Smooth muscle cell of the brain vasculature (primary cell): ENCODE results near the gene PSMC3.

Experiments
- DNase-seq: peaks from one replicate; pipeline ENCODE4 v3.0.0-alpha.2; 2012; ENCODE audit warnings: low read depth, low spot score

The PSMC3 gene

DNA sequence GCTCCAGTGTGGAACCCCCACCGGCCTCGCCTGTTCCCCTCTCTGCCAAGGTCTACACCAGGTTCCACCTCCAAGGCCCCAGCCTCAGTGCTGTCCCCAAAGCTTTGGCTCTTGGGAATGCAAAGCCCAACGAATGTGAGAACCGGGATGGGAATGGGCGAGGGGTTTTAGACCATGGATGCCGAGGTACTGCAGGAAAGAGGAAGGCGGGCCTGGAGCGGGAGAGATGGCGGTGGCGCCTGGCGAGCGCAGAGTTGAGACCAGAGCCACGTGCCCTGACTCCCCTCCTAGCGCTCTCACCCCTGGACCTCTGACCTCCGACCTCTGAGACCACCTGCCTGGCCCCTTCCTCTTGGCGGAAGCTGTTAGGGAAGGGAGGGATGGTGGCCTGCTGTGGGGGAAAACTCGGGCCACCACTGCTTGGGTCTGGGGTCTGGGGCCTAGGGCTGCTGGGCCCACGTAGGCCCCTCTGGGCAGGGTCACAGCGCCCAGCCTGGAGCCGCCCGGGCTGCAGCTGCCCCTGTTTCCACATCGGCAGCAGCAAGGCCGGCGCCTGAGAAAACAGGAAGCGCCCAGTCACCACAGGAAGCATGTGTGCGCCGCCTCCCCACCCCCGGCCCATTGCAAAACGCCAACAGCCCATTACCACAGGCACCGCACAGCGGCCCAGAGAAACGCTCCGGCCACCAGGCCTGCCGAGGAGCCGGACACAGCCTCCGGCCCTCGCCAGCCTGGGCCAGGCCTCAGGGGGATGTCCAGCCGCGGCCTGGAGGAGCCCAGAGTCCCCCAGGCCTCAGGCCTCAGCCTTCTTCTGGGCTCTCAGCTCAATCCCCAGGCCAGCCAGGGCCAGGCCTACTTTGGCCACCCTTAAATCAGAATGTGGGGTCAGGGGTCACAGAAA lies 31.7 kb downstream of the PSMC3 start:
- DNase-seq = no peak

DNA sequence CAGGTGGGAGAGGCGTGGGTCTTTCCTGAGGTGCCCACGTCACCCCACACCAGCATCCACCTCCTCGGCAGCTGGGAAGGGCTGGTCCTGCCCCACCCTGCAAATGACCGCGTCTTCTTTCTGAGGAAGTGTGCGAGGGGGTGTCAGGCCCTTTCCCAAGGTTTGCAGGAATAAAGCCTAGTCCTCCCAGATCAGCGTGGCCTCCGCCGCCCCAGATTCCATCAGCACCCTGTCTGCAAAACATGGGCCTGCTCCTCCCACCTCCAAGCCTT lies 32.3 kb downstream of the PSMC3 start:
- DNase-seq = no peak

DNA sequence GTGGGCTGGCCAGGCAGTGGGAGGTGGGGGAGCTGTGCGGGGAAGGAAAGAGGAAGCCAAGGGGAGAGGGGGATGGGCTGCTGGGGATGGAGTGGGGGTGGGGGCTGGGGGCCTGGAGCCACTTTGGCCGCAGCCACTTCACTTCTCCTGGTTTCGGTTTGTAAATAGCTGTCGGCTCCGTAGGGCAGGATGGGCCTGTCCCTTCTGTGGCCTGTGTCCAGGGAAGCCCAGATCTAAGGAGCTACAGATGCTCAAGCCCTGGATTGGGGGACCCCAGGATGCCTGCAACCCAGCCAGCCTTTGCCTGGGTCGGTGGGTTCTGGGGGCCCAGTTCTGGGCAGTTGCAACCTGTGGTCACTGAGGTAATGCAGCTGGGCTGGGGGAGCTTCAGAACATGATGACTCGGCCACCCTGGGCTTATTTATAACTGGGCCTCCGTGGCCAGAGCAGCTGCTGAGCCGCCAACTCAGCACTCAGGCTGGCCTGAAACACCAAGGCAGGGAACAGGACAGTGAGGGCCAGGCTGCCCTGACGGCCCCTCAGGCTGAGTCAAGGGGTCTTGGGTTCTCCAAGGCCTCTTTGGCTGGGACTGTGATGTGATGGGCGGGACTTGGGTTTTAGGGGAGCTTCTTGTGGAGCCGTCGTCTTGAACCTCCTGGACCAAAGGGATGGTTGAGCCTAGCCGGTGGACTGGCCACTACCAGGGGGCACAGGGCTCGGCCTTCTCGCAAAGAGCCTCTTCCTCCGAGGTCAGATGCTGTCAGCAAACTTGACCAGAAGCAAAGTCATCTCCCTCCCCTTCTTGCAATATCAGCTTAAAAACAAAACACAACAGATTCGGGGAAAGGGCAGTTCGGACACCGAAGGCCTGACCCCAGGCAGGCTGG lies 32.8 kb downstream of the PSMC3 start:
- DNase-seq = no peak

DNA sequence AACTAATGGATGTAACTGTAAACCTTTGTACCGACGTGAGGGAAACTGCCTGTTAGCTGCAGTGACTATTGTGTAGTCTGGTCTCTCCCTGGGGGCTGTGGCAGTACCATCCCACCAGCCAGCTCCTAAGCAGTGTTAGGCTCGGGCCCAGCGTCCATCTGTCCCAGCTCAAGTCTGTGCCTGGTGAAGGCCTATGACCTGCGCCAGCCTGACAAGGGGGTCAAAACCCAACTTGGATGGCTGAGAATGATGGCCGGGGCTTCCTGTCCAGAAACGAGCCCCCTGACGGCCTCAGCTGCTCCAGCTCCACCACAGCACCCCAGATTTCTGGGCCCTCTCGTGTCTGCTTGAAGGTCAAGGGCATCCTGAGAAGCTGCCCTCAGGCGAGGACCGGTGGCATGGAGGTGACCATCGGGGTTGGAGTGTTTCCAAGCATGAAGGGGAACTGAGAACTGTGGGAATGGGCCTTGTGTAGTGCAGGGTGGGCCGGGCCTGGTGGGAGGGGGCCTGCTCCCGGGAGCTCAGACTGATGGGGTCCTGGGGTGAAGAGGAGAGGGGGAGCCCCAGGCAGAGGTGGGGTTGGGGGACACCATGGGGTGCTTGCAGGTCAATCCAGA lies 33.6 kb downstream of the PSMC3 start:
- no peak for DNase-seq

DNA sequence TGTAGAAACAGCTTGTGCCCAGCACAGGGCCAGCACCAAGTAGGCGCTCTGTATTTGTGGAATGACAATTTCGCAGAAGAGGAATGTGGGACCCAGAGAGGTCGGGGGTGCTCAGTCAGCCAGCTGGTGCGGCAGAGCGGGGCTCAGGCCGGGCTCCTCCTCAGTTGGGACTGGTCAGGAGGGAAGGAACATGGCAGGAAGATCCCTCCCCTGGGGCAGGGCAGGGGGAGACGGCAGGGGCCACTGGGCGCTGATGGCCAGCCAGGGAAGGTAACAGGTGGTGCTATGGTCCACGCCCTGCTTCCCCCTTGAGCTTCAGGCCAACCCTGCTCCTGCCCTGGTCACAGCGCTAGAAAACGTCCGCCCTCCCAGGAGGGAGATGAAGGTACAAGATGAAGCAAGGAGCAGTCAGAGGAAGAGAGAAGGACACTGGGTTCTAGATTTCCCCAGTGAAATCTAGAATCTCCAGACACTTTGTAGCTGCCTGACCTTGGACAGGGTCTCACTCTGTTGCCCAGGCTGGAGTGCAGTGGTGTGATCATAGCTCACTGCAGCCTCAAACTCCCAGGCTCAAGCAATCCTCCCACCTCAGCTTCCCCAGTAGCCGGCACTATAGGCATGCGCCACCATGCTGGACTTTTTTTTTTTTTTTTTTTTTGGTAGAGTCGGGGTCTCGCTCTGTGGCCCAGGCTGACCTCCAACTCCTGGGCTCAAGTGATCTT lies 34.4 kb downstream of the PSMC3 start:
- no peak for DNase-seq

DNA sequence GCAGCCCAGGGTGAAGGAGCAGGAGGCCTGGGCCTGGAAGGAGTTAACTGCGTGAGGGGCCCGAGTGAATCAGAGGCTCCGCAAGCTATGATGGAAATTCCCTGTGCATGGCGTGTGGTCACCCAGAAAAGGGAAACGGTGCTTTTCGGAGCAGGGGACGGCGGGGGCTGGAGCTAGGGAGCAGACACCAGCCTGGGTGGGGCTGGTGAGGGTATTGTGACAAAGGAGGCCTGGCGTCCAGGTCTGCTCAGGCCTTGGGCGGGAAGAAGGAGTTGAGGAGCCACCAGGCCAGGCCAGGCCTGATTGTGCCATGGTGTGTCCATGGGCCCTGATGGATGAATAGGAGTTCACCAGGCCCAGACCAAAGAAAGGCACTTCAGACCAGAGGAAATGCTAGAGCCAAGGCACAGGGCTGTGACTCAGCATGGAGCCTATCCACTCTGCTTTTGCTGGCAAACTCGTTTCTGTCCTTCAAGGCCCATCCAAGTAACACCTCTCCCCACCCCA lies 35.1 kb downstream of the PSMC3 start:
- DNase-seq = no peak

DNA sequence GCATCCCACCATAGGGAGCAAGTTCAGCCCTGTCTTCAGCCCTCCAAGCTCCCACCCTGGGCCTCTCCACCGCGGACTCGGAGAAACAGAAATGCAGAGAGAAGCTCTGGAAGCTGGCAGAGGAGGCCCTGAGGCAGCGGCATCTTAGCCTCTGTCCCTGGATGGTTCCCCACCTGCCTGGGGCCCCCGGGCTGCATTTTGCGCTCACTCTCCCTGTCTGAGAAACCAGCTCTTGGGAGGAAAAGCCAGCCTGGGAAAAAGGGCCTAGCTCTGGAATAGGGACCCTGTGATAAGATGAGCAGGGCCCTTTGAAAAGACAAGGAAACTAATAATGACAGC lies 35.8 kb downstream of the PSMC3 start:
- DNase-seq = no peak

DNA sequence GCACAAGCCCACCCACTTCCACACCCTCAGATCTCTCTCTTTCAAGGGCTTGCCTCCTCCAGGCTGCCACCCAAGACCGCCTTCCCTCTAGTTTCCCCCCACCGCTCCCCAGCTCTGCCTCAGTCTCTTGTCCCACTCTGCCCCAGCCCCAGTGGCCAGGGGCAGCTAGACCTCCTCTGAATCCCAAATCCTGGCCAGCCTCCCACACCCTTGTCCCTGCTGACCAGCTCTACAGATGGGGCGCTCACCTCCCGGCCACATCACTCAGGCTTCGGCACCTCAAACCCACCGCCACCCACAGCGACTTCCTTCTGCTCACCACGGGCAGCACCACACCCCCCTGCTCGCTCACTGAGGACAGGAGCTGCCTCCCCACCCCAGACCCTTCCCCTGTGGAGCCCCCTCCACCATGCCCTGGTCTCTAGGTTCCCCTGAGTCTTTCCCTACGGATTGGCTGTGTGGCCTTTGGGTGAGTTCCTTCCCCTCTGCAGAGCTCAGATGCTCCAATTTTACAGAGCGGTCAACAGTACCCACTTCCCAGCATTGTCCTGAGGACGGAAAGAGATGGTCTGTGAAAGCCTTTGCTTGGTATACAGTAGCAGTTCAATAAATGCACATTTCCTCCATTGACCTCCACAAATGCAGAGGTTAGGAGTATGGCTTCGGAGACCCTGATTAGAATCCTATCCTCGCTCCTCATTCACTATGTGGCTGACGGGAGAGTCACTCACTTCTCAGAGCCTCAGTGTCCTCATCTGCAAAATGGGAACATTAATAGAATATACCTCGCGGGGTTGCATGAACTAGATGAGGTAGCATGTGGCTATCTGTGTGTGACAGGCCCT lies 36.4 kb downstream of the PSMC3 start:
- no peak for DNase-seq

DNA sequence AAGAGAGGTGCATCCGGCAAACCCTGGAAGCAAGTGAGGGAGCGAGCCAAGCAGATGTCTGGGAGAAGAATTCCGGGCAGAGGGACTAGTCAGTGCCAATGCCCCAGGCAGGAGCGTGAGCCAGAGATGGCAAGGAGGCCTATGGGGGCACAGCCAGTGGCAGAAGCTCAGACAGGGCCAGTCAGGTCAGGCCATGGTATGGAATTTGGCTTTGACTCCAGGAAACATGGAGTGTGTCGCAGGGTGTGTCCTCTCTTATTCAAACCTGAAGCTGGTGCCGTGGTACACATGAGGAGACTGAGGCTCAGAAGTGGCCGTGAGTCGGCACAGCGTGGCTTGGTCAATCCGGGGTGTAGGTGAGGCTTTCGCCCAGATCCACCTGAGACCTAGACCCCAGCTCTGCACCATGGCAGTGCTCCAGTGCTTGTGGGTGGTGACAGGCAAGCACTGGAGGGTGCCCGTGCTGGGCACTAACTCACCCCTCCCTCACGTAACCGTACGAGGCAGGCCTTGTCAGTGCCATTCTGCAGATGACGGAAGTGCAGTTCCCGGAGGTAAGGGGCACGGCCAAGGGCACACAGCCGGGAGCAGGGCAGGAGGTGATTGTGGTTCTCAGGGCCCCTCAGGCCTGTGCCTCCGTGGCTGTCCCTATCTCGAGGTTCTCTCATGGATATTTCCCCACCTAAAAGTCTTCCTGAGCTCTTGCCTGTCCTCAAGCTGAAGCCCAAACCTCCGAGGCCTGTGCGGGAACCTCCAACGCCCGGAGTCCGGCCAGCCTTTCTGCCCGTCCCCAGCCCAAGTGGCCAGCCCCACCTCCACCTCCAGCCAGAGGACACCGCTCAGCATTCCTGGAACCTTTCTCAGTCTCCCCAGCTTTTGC lies 37.3 kb downstream of the PSMC3 start:
- no peak for DNase-seq

DNA sequence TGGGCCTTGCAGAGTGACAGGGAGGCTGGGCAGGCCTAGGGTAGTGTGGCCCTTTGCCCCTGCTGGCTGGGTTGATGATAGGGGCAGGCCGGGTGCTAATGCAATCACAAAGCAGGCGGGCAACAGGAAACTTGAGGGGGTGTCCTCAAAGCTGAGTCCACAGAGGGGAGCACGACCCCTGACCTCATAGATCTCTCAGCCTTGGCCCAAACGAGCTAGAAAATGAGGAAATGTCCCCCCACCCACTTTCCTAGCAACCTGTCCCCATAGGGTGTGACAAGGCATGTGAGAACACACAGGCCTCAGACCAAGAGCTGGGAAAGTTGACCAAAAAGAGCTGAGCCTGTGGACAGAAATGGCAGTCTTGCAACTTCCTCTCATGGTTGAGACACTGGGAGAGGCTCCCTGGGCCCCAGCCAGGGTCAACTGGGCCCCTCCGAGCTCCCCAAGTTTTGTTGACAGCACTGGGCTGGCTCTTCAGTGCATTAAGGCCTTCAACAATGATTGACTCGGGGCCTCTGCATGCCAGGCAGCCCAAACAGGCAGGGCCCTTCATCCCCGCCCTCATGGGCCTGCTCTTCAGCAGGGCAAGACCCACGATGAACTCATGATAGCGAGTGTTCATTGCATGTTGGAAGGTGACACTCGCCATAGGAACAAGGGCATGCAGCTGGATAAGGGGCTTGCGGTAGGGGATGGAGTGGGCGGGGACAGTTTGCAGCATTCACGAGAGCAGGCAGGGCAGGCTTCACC lies 38.1 kb downstream of the PSMC3 start:
- DNase-seq = no peak

DNA sequence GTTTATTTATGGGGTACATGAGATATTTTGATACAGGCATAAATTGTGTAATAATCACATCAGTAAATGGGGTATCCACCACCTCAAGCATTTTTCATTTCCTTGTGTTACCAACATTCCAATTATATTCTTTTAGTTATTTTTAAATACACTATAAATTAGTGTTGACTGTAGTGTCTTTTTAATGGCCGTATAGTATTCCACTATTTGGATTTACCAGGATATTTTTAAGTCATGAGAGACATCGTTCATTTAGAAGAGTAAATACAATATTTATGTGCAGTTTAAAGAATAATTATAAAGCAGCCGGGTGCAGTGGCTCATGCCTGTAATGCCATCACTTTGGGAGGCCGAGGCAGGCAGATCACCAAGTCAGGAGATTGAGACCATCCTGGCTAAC lies 41.7 kb downstream of the PSMC3 start:
- no peak for DNase-seq

DNA sequence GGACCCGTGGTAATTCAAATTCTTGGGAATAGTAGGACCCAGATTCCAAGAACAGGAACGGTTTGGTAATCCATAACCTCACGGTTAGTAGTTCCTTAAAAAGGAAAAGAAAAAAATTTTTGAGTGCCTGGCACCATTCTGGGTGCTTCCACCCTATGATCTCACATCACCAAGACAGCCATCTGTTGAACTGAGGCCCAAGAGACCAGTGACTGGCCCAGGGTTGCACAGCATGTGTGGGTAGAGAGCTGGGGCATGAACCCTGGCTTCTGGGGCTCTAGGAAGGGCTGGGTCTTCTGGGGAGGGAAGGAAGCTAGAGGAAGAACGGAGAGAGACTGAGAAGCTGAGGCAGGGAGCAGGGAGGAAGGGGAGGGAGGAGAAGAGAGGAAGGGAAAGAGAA lies 43.2 kb downstream of the PSMC3 start:
- DNase-seq = no peak

DNA sequence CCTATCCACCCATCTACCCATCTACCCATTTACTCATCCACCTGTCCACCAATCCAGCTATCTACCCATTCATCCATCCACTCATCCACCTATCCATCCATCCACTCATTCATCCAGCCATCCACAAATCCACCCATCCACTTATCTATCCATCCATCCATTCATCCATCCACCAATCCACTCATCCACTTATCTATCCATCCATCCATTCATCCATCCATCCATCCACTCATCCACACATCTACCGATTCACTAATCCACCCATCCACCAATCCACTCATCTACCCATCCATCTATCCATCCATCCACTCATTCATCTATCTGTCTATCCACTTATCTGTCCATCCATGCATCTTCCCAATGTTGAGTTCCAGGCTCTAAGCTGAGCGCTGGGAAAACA lies 46.2 kb downstream of the PSMC3 start:
- no peak for DNase-seq

DNA sequence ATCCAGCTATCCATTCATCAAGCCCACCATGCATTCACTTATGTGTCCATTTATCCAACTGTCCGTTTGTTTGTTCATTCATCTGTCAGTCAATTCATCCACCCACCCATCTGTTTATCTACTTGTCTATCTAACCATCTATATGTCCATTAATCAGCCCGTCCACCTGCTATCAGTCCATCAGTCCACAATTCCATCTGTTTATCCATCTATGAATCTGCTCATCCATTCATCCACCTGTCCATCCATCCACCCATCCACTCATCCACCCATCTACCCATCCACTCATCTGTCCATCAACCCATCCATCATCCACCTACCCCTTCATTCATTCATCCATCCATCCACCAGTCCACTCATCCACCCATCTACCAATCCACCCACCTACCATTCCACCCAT lies 46.9 kb downstream of the PSMC3 start:
- DNase-seq = no peak

DNA sequence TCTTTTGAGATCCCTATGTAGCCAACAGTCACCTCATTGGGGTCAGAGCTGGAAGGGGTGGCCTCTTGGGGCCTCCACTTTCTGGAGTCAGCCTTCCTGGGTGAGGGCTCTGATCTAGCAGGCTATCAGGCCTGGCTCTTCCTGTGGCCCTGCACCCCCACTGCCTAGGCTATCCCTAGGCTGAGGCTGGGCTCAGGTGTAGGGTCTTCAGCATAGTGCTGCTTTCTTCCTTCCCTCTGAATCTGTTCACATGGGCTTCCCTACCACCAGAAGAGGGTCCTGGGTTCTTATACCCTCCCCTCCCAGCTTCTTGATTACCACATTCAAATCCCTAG lies 47.4 kb downstream of the PSMC3 start:
- DNase-seq = no peak

DNA sequence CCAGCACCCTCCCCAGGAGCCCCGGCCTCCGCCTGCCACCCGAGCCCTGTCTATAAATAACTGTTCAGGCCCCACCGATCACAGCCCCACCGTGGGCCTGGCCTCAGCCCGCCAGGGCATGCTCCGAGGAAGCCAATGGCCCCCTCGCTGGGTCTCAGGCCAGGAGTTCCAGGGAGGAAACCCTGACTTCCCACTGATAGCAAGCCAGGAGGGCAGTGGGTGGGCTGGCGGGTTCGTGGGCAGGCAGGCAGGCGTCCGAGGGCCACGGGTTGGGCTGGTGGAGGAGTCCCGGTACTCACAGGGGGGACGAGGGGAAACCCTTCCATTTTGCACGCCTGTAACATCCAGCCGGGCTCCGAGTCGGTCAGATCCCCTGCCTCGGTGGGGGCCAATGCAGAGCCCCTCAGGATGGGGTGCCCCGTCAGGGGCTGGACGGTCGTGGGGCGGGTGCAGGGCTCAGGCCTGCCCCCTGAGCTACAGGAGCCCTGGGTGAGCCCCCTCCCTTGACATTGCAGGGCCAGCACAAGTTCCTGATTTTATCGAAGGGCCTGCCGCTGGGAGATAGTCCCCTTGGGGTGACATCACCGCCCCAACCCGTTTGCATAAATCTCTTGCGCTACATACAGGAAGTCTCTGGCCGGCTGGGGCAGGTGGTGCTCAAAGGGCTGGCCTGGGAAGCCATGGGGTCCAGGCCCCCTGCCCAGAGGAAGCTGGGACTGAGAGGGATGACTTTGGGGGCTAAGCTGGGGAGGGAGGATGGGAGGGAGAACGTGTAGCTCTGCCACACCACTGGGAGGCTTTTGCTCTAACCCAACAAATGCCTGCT lies 48.0 kb downstream of the PSMC3 start, which contains the start of gene SPI1:
Gene SPI1 (minus strand): TSS at position 538 of the 826 bp plus-strand sequence. CDS start 194 bp downstream, at position 344.
- no peak for DNase-seq

DNA sequence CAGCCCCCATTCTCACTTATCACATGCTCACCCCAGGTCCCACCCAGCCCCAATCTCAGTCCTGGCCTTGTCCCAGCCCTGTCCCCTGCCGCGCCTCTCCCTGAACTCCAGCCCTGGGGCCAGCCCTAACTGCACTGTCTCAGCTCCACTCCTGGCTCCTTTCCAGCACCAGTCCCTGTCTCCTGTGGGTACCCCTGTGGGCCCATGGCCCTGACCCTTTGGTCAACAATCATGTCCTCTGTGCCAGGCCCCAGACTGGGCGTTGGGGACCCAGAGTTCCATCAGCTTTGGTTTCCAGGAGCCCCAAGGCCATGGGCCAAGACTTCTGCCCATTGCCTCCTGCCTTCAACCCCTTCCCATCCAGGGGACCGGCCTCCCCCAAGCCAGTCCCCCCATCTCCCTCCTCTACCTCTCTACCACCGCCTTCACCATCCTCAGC lies 48.6 kb downstream of the PSMC3 start:
- DNase-seq = no peak
